ENCODE measurements around the gene PLB1.

PLB1 gene

GRCh38 chr2:28674713-28675068 lies 178.8 kb downstream of the PLB1 start:
- no peak for DNase-seq

GRCh38 chr2:28676152-28676835 lies 180.4 kb downstream of the PLB1 start:
- DNase-seq: no peak

GRCh38 chr2:28678175-28678855 lies 182.5 kb downstream of the PLB1 start:
- DNase-seq: no peak

- DNase-seq: no peak
Measured at GRCh38 chr2:28678944-28679343, 183.1 kb downstream of the PLB1 start.

GRCh38 chr2:28680657-28681056 lies 184.8 kb downstream of the PLB1 start:
- DNase-seq: no peak

GRCh38 chr2:28681158-28681571 lies 185.3 kb downstream of the PLB1 start:
- no peak for DNase-seq

- no peak for DNase-seq
Measured at GRCh38 chr2:28681606-28682005, 185.7 kb downstream of the PLB1 start.

GRCh38 chr2:28683100-28683706 lies 187.3 kb downstream of the PLB1 start:
- DNase-seq: peak; percentile 76

GRCh38 chr2:28684142-28684858 lies 188.4 kb downstream of the PLB1 start:
- no peak for DNase-seq

- DNase-seq: no peak
Measured at GRCh38 chr2:28687171-28687570, 191.3 kb downstream of the PLB1 start.

- DNase-seq: no peak
Measured at GRCh38 chr2:28687640-28688385, 192.0 kb downstream of the PLB1 start.

- no peak for DNase-seq
Measured at GRCh38 chr2:28688818-28689217, 193.0 kb downstream of the PLB1 start.

- no peak for DNase-seq
Measured at GRCh38 chr2:28689771-28690170, 193.9 kb downstream of the PLB1 start.

- no peak for DNase-seq
Measured at GRCh38 chr2:28692411-28692810, 196.6 kb downstream of the PLB1 start.

- DNase-seq: no peak
Measured at GRCh38 chr2:28693223-28693622, 197.4 kb downstream of the PLB1 start.
